ENCODE results near the gene LPAR1. TPM values are rescaled to one million over a fixed set of nuclear protein-coding genes. Genes with fewer than 3 reads are reported as not detected.

Gene LPAR1
- total RNA-seq, 4 donors from 2014 or later: 27.1 to 65.4 (median 47.6) TPM

- no peak for ATAC-seq
- Histone ChIP-seq H3K4me1 (no peaks in the 10 kb centered on the region), H3K9me3 (no peaks in the 10 kb centered on the region), H3K27me3 (no peaks in the 10 kb centered on the region), H3K36me3 (no peaks in the 10 kb centered on the region), H3K27ac (no peak overlapping the region), H3K4me3 (no peak overlapping the region)
- TF ChIP-seq EP300 (IDR thresholded peaks at IDR 0.05): no peak
- TF ChIP-seq POLR2AphosphoS5 (IDR thresholded peaks at IDR 0.05): no peak
- TF ChIP-seq POLR2A (IDR thresholded peaks at IDR 0.05): no peak
- no peak for TF ChIP-seq CTCF (IDR thresholded peaks at IDR 0.05)
- WGBS, 2 donors (ENCODE audit: low coverage in 1 of 2): 73 to 83% methylated on average over 6 to 7 of the region's 7 CpGs
These were observed 29.9 kb downstream of the LPAR1 start for GRCh38 chr9:111008158-111009075.

GRCh38 chr9:111005746-111006470 is 32.4 kb downstream of the LPAR1 start:
- H3K27ac ChIP-seq: no peak overlapping the region
- no peaks in the 10 kb centered on the region for H3K27me3 ChIP-seq
- no peaks in the 10 kb centered on the region for H3K9me3 ChIP-seq
- WGBS, 2 donors (ENCODE audit: low coverage in 1 of 2): 50 to 89% methylated on average over 1 of the region's 1 CpG
- H3K36me3 ChIP-seq: no peaks in the 10 kb centered on the region
- TF ChIP-seq EP300 (IDR thresholded peaks at IDR 0.05) (no peak), CTCF (IDR thresholded peaks at IDR 0.05) (no peak)
- no peak for ATAC-seq
- no peak overlapping the region for H3K4me3 ChIP-seq
- H3K4me1 ChIP-seq: no peaks in the 10 kb centered on the region

- WGBS, 2 donors (ENCODE audit: low coverage in 1 of 2): 91% methylated on average over 4 of the region's 5 CpGs; no CpG with 5 or more reads in 1 of the 2 donors
- no peak for ATAC-seq
- H3K36me3 ChIP-seq: no peaks in the 10 kb centered on the region
- no peaks in the 10 kb centered on the region for H3K27me3 ChIP-seq
- H3K9me3 ChIP-seq: no peaks in the 10 kb centered on the region
- no peak overlapping the region for H3K27ac ChIP-seq
- peaks cover 0 to 8% (median 0%) of the 10 kb centered on the region in 3 donors for H3K4me1 ChIP-seq
- no peak overlapping the region for H3K4me3 ChIP-seq
- TF ChIP-seq EP300 (IDR thresholded peaks at IDR 0.05): no peak
- TF ChIP-seq CTCF (IDR thresholded peaks at IDR 0.05): no peak
- TF ChIP-seq POLR2AphosphoS5 (IDR thresholded peaks at IDR 0.05): no peak
These were observed 33.3 kb downstream of the LPAR1 start for GRCh38 chr9:111004936-111005335.

- H3K27me3 ChIP-seq: no peaks in the 10 kb centered on the region
- TF ChIP-seq CTCF (IDR thresholded peaks at IDR 0.05): no peak
- TF ChIP-seq POLR2A (IDR thresholded peaks at IDR 0.05): no peak
- no peak for TF ChIP-seq POLR2AphosphoS5 (IDR thresholded peaks at IDR 0.05)
- TF ChIP-seq EP300 (IDR thresholded peaks at IDR 0.05): no peak
- no peak for ATAC-seq
These were observed 35.1 kb downstream of the LPAR1 start for GRCh38 chr9:111003182-111003581.

More at GRCh38 chr9:111003182-111003581, 35.1 kb downstream of the LPAR1 start:
- peaks cover 0 to 8% (median 0%) of the 10 kb centered on the region in 3 donors for H3K4me1 ChIP-seq
- WGBS, 2 donors (ENCODE audit: low coverage in 1 of 2): 86% methylated on average over 3 of the region's 3 CpGs
- H3K27ac ChIP-seq: no peak overlapping the region
- H3K36me3 ChIP-seq: no peaks in the 10 kb centered on the region
- H3K4me3 ChIP-seq: no peak overlapping the region
- no peaks in the 10 kb centered on the region for H3K9me3 ChIP-seq
